Fibroblast of villous mesenchyme (primary cell): ENCODE results near the gene LRRC32. TPM values are rescaled to one million over a fixed set of nuclear protein-coding genes. Genes with fewer than 3 reads are reported as not detected.

Experiments used
- DNase-seq: peaks from one replicate; pipeline ENCODE4 v3.0.0-alpha.2; 2010; ENCODE audit warnings: low read depth
- H3K4me3 ChIP-seq: 2 replicates; pipeline ENCODE4 v1.5.1; 2011; ENCODE audit warnings: low read depth, mild to moderate bottlenecking, low read length
- total RNA-seq: library from RNA; depleted of rRNA; stranded (reverse); fragments of >200 nt; gene quantifications from 2 replicates; pipeline ENCODE4 v1.2.3, GENCODE V29; 2012
- TF ChIP-seq, protein P1 (sequence below): IDR thresholded peaks from 2 replicates; pipeline ENCODE4 v1.5.1; 2012; ENCODE audit warnings: low read depth, mild to moderate bottlenecking, low read length; ENCODE audit not compliant: insufficient read depth

The LRRC32 gene, protein sequence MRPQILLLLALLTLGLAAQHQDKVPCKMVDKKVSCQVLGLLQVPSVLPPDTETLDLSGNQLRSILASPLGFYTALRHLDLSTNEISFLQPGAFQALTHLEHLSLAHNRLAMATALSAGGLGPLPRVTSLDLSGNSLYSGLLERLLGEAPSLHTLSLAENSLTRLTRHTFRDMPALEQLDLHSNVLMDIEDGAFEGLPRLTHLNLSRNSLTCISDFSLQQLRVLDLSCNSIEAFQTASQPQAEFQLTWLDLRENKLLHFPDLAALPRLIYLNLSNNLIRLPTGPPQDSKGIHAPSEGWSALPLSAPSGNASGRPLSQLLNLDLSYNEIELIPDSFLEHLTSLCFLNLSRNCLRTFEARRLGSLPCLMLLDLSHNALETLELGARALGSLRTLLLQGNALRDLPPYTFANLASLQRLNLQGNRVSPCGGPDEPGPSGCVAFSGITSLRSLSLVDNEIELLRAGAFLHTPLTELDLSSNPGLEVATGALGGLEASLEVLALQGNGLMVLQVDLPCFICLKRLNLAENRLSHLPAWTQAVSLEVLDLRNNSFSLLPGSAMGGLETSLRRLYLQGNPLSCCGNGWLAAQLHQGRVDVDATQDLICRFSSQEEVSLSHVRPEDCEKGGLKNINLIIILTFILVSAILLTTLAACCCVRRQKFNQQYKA
- 12.1 and 25.8 TPM in 2 replicates for total RNA-seq

DNA sequence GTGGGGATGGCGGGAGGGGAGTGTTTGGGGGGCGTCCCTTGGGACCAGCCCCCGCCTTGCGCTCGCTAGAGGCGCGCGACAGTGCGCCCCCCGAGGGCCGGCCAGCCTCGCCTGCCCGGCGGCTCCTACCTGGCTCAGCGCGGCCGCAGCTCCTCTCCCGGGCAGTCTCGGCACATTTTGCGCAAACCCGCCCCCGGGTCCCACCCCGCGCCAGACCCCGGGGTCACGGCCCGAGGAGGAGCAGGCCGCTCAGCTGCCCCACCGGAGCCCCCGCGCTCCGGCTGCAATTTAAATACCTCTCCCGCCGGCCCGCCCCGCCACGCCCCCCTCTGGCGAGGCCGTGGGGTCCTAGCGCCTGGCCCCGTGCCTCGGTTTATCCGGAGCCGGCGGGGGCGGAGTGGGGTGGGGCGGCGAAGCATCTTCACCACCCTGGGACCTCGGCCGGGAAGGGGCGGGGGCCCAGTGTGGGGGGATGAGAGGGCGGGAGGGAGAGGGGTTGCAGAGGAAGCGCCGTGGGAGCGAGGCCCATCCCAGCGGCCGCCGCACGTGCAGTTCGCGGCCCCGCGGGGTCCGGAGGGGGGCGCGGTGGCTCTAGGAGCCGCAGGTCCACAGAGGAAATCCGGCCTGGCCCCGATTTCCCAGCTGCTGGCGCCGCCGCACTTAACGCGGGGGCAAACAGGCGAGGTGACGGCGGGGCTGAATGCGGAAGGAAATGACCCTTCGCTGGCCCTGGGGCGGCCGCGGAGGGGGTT, at the start of gene LRRC32:
TSS of gene LRRC32 (minus strand) at position 263 of the 752 bp plus-strand sequence. CDS start 4,793 bp downstream, outside the sequence.
- DNase-seq, result no peak
- H3K4me3 ChIP-seq, result peak within 1 kb of the TSS; percentile 69
- TF ChIP-seq, protein P1, sequence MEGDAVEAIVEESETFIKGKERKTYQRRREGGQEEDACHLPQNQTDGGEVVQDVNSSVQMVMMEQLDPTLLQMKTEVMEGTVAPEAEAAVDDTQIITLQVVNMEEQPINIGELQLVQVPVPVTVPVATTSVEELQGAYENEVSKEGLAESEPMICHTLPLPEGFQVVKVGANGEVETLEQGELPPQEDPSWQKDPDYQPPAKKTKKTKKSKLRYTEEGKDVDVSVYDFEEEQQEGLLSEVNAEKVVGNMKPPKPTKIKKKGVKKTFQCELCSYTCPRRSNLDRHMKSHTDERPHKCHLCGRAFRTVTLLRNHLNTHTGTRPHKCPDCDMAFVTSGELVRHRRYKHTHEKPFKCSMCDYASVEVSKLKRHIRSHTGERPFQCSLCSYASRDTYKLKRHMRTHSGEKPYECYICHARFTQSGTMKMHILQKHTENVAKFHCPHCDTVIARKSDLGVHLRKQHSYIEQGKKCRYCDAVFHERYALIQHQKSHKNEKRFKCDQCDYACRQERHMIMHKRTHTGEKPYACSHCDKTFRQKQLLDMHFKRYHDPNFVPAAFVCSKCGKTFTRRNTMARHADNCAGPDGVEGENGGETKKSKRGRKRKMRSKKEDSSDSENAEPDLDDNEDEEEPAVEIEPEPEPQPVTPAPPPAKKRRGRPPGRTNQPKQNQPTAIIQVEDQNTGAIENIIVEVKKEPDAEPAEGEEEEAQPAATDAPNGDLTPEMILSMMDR, result no peak

DNA sequence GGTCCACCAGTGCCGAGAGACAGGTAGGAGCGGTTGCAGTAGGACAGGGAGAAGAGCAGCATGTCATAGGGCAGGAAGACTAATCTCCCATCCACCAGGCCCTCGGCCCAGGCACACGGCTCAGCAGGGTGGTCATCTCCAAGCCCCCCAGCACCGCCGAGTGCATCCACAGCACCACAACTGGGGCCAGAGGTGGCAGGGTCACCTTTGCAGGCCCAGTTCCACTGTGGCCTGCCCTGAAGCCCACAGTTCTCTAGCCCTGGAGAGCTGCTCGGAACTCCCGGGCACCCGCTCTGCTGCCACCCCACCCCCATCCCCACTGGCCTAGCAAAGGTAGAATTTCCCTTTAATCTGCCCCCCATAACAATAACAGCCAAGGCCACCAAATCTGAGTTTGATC, 49.1 kb upstream of the LRRC32 start:
- TF ChIP-seq, protein P1, result no peak
- no peak for DNase-seq
- no peak overlapping the region for H3K4me3 ChIP-seq

DNA sequence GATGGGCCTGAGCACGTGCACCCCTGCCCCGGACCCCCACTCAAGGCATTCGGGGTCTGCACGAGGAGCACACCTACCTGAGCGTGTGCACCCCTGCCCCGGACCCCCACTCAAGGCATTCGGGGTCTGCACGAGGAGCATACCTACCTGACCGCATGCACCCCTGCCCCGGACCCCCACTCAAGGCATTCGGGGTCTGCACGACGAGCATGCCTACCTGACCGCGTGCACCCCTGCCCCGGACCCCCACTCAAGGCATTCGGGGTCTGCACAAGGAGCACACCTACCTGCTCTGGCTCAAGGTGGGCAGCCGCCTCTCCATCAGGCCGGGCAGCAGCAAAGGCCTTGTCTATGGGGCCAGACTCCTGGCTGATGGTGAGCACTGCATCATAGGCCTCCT, 48.7 kb upstream of the LRRC32 start:
- DNase-seq, result no peak
- no peak overlapping the region for H3K4me3 ChIP-seq
- TF ChIP-seq, protein P1, result no peak

DNA sequence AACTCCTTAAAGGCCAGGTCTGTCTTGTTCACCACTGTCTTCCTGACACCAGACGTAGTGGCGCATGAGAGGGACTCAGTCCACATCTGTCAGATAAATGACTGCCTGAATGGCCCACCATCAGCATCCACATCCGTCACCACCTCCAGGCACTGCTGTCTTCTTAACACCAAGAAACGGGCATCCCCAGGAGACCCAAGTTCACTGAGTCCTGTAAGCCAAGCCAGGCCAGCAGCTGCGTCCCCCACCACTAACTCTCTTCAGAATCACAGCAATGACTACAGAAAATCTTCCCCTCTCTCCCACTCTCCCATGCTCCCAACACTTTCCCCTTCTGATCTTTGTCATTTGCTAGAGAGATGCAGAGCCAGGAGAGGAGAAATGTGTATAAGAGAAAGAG, 47.3 kb upstream of the LRRC32 start:
- TF ChIP-seq, protein P1, result no peak
- no peak for DNase-seq
- no peak overlapping the region for H3K4me3 ChIP-seq

DNA sequence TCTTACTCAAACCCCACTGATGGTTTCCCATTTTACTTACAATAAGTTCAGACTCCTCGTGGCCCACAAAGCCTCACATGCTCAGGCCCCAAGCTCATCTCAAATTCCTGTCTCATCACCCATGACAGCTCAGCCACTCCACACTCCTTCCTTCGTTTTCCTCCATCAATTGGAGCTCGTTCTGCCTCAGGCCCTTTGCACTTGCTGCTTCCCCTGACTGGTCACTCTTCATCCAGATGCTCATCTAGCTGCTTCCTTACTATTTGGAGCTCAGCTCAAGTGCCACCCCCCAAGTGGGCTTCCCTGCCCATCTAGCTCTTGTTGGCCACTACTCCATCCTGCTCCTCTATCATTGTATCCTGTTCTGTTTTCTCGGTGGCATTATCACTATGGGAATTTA, 46.8 kb upstream of the LRRC32 start:
- H3K4me3 ChIP-seq, result no peak overlapping the region
- DNase-seq, result no peak
- TF ChIP-seq, protein P1, result no peak

DNA sequence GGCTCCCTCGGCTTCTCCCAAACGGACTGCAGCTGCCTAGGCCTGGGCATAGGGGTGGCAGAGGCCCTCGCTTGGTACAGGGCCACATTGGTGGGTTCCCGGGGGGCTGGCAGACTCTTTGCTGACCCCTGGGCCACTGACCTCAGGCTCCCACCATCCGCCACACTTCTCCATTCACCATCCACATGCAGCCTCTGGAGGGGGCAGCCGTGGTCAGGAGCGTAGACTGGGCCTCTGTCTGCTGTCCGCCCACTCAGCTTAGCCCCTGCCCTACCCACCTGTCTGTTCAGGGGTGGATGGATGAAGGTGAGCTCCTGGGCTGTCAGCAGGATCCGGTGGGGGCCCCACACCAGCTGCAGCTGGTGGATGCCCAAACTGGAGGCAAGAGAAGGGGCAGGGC, 45.7 kb upstream of the LRRC32 start:
- H3K4me3 ChIP-seq, result no peak overlapping the region
- no peak for DNase-seq
- TF ChIP-seq, protein P1, result no peak
